Nephron progenitor cell (in vitro differentiated cells): Measurements from ENCODE around the gene AOC3.

Source experiments
- DNase-seq: peaks from one replicate; pipeline ENCODE4 v3.0.0; 2021
- H3K27ac Mint-ChIP-seq: 2 replicates; pipeline ENCODE4 v1.8.0; 2021; ENCODE audit warnings: mild to moderate bottlenecking, moderate library complexity, mixed read lengths
- H3K27me3 Mint-ChIP-seq: 2 replicates; pipeline ENCODE4 v1.8.0; 2021; ENCODE audit warnings: mild to moderate bottlenecking, low read depth, mixed read lengths; ENCODE audit not compliant: poor library complexity
- H3K36me3 Mint-ChIP-seq: 2 replicates; pipeline ENCODE4 v1.8.0; 2021; ENCODE audit warnings: low read depth, mixed read lengths
- H3K4me1 Mint-ChIP-seq: 2 replicates; pipeline ENCODE4 v1.8.0; 2021; ENCODE audit warnings: mixed read lengths
- H3K4me3 Mint-ChIP-seq: 2 replicates; pipeline ENCODE4 v1.8.0; 2021; ENCODE audit warnings: mild to moderate bottlenecking, moderate library complexity, mixed read lengths
- H3K9me3 Mint-ChIP-seq: 2 replicates; pipeline ENCODE4 v1.8.0; 2021; ENCODE audit warnings: mild to moderate bottlenecking, moderate library complexity, mixed read lengths
- TF ChIP-seq, protein P1 (sequence below): fragments of 200-600 bp; sonication (generic); IDR thresholded peaks from 2 replicates; pipeline ENCODE4 v1.5.0; 2021; ENCODE audit warnings: antibody characterized with exemption

Gene AOC3

GRCh38 chr17:42906772-42907446 lies 55.9 kb downstream of the AOC3 start:
- H3K27ac Mint-ChIP-seq: no peak overlapping the region
- TF ChIP-seq, protein P1, sequence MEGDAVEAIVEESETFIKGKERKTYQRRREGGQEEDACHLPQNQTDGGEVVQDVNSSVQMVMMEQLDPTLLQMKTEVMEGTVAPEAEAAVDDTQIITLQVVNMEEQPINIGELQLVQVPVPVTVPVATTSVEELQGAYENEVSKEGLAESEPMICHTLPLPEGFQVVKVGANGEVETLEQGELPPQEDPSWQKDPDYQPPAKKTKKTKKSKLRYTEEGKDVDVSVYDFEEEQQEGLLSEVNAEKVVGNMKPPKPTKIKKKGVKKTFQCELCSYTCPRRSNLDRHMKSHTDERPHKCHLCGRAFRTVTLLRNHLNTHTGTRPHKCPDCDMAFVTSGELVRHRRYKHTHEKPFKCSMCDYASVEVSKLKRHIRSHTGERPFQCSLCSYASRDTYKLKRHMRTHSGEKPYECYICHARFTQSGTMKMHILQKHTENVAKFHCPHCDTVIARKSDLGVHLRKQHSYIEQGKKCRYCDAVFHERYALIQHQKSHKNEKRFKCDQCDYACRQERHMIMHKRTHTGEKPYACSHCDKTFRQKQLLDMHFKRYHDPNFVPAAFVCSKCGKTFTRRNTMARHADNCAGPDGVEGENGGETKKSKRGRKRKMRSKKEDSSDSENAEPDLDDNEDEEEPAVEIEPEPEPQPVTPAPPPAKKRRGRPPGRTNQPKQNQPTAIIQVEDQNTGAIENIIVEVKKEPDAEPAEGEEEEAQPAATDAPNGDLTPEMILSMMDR: no peak
- peaks cover 70% of the 10 kb centered on the region for H3K27me3 Mint-ChIP-seq
- H3K36me3 Mint-ChIP-seq: no peaks in the 10 kb centered on the region
- no peak overlapping the region for H3K4me3 Mint-ChIP-seq
- H3K4me1 Mint-ChIP-seq: no peaks in the 10 kb centered on the region
- H3K9me3 Mint-ChIP-seq: no peaks in the 10 kb centered on the region
- DNase-seq: no peak
